SK-N-SH treated with all-trans-retinoic acid at 6 μM for 48 hours (cell line): ENCODE data around the gene HOXA4.

Experiments
- ATAC-seq: fragments of 200-7000 bp; cut with Tn5 transposase; 3 replicates; pipeline ENCODE4 v1.9.1; 2020; ENCODE audit warnings: mild to moderate bottlenecking, moderate library complexity
- ARNTL ChIP-seq: fragments of 450-650 bp; formaldehyde crosslinking; IDR thresholded peaks from 2 replicates; pipeline ENCODE4 v1.5.0; 2020; ENCODE audit warnings: low read depth, mild to moderate bottlenecking, moderate library complexity, borderline replicate concordance
- CREB5 ChIP-seq: fragments of 250-450 bp; sonication (Bioruptor Pico); IDR thresholded peaks from 2 replicates; pipeline ENCODE4 v1.5.1; 2020; ENCODE audit warnings: low read depth, mild to moderate bottlenecking, moderate library complexity
- CSDC2 ChIP-seq: fragments of 250-450 bp; sonication (Bioruptor Pico); IDR thresholded peaks from 2 replicates; pipeline ENCODE4 v1.5.0; 2020; ENCODE audit warnings: mild to moderate bottlenecking, moderate library complexity
- CSRNP3 ChIP-seq: fragments of 250-450 bp; sonication (Bioruptor Pico); IDR thresholded peaks from 2 replicates; pipeline ENCODE4 v1.5.1; 2021; ENCODE audit warnings: mild to moderate bottlenecking, moderate library complexity
- ESRRG ChIP-seq: fragments of 250-450 bp; sonication (Bioruptor Pico); IDR thresholded peaks from 2 replicates; pipeline ENCODE4 v1.6.1; 2021; ENCODE audit warnings: mild to moderate bottlenecking
- GLIS3 ChIP-seq: fragments of 250-450 bp; sonication (Bioruptor Pico); IDR thresholded peaks from 2 replicates; pipeline ENCODE4 v1.5.0; 2020; ENCODE audit warnings: mild to moderate bottlenecking, moderate library complexity
- ISL1 ChIP-seq: fragments of 250-450 bp; sonication (Bioruptor Pico); IDR thresholded peaks from 2 replicates; pipeline ENCODE4 v2.1.2; 2022; ENCODE audit warnings: mild to moderate bottlenecking, moderate library complexity
- OSR1 ChIP-seq: fragments of 250-450 bp; sonication (Bioruptor Pico); IDR thresholded peaks from 2 replicates; pipeline ENCODE4 v1.8.0; 2022; ENCODE audit warnings: moderate library complexity, mild to moderate bottlenecking, inconsistent platforms
- PATZ1 ChIP-seq: fragments of 250-450 bp; sonication (Bioruptor Pico); IDR thresholded peaks from 2 replicates; pipeline ENCODE4 v1.8.0; 2020; ENCODE audit warnings: mild to moderate bottlenecking, moderate library complexity, borderline replicate concordance
- POU6F1 ChIP-seq: fragments of 250-450 bp; sonication (Bioruptor Pico); IDR thresholded peaks from 2 replicates; pipeline ENCODE4 v1.8.0; 2021; ENCODE audit warnings: low read depth, mild to moderate bottlenecking, moderate library complexity, borderline replicate concordance
- PPARA ChIP-seq: fragments of 250-450 bp; sonication (Bioruptor Pico); IDR thresholded peaks from 2 replicates; pipeline ENCODE4 v1.5.0; 2020; ENCODE audit warnings: mild to moderate bottlenecking, borderline replicate concordance
- RARB ChIP-seq: fragments of 250-450 bp; sonication (Bioruptor Pico); IDR thresholded peaks from 2 replicates; pipeline ENCODE4 v1.8.0; 2021; ENCODE audit warnings: mild to moderate bottlenecking, moderate library complexity
- SNAI2 ChIP-seq: fragments of 250-450 bp; sonication (Bioruptor Pico); IDR thresholded peaks from 2 replicates; pipeline ENCODE4 v1.5.0; 2020; ENCODE audit warnings: mild to moderate bottlenecking, moderate library complexity
- TCF4 ChIP-seq: fragments of 250-450 bp; sonication (Bioruptor Pico); IDR thresholded peaks from 2 replicates; pipeline ENCODE4 v1.8.0; 2021; ENCODE audit warnings: mild to moderate bottlenecking, moderate library complexity, borderline replicate concordance
- TOX ChIP-seq: fragments of 250-450 bp; sonication (Bioruptor Pico); IDR thresholded peaks from 2 replicates; pipeline ENCODE4 v1.8.0; 2021; ENCODE audit warnings: mild to moderate bottlenecking, moderate library complexity, borderline replicate concordance
- TSHZ2 ChIP-seq: fragments of 250-450 bp; sonication (Bioruptor Pico); IDR thresholded peaks from 2 replicates; pipeline ENCODE4 v1.5.0; 2020; ENCODE audit warnings: mild to moderate bottlenecking, moderate library complexity
- ZFP30 ChIP-seq: fragments of 450-650 bp; formaldehyde crosslinking; IDR thresholded peaks from 2 replicates; pipeline ENCODE4 v1.5.0; 2022; ENCODE audit warnings: mild to moderate bottlenecking, moderate library complexity
- ZNF565 ChIP-seq: fragments of 450-650 bp; formaldehyde crosslinking; conservative IDR thresholded peaks from 2 replicates; pipeline ENCODE4 v1.5.0; 2020; ENCODE audit warnings: low read depth, mild to moderate bottlenecking, moderate library complexity
- ZNF8 ChIP-seq: fragments of 450-650 bp; formaldehyde crosslinking; IDR thresholded peaks from 2 replicates; pipeline ENCODE4 v1.5.0; 2020; ENCODE audit warnings: mild to moderate bottlenecking, moderate library complexity

The HOXA4 gene

DNA sequence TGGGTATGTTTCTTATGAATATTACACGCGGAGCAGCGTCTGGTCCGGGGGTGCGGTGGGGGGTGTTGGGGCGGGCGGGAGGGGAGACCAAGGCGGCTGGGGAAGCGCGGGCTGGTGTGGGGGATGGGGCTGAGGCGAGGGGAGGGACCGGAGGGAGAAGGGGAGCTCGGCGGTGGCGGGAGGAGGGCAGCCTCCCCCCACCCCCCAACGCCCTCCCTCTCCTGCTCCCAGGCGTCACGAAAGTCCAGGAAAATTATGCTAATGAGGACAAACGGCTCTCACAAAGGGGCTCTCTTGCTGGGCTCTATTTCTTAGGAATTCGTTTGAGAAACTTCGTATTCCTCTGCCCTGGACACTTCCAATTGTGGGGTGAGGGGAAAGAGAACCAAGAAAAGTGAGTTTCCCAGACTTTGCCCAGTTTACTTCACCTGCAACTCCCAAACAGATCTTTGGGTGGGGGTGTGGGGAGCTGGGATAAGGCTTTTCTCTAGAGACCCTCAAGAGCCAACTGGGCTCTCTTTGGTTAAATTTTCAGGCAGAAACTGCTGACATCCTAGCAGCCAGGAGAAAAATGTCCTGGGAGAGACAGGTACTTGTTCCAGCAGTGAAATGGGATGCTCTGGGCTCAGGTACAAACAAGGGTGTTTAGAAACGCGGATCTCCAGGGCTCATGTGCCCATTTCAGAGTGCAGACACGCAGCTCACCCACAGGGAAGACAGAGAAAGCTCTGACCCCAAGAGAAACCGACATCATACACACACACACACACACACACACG is 16.4 kb downstream of the HOXA4 start:
- no peak for ATAC-seq
- TF ChIP-seq CREB5 (CRISPR knock-in tag) (no peak), SNAI2 (CRISPR knock-in tag) (no peak), ARNTL (CRISPR knock-in tag) (no peak), PATZ1 (CRISPR knock-in tag) (no peak), ZNF565 (CRISPR knock-in tag) (no peak), ZFP30 (CRISPR knock-in tag) (no peak), ISL1 (CRISPR knock-in tag) (no peak), GLIS3 (CRISPR knock-in tag) (no peak), ESRRG (CRISPR knock-in tag) (no peak), CSRNP3 (no peak), CSDC2 (no peak), RARB (CRISPR knock-in tag) (no peak), TCF4 (CRISPR knock-in tag) (no peak), POU6F1 (CRISPR knock-in tag) (no peak), PPARA (CRISPR knock-in tag) (no peak), ZNF8 (CRISPR knock-in tag) (no peak), TOX (CRISPR knock-in tag) (no peak), TSHZ2 (CRISPR knock-in tag) (no peak)

GRCh38 chr7:27112955-27113949 is 17.3 kb downstream of the HOXA4 start:
- TF ChIP-seq CSRNP3: no peak
- no peak for TF ChIP-seq OSR1 (CRISPR knock-in tag)
- no peak for TF ChIP-seq PATZ1 (CRISPR knock-in tag)
- ATAC-seq: no peak
